Ishikawa (cell line): ENCODE results near the gene TMEM232.

Experiments used
- CEBPB ChIP-seq: IDR thresholded peaks from 2 replicates; pipeline ENCODE4 v1.6.1; 2012
- CREB1 ChIP-seq: IDR thresholded peaks from 2 replicates; pipeline ENCODE4 v1.6.1; 2012; ENCODE audit warnings: low read depth
- EGR1 ChIP-seq: IDR thresholded peaks from 2 replicates; pipeline ENCODE4 v1.6.1; 2012
- EP300 ChIP-seq: IDR thresholded peaks from 2 replicates; pipeline ENCODE4 v1.6.1; 2012; ENCODE audit warnings: borderline replicate concordance
- FOXM1 ChIP-seq: IDR thresholded peaks from 2 replicates; pipeline ENCODE4 v1.6.1; 2012; ENCODE audit warnings: low read depth, borderline replicate concordance
- NFIC ChIP-seq: IDR thresholded peaks from 2 replicates; pipeline ENCODE4 v1.6.1; 2012
- RAD21 ChIP-seq: IDR thresholded peaks from 2 replicates; pipeline ENCODE4 v1.6.1; 2012; ENCODE audit warnings: low read depth
- TAF1 ChIP-seq: IDR thresholded peaks from 2 replicates; pipeline ENCODE4 v1.6.1; 2012; ENCODE audit warnings: low read depth, mild to moderate bottlenecking
- TCF12 ChIP-seq: IDR thresholded peaks from 2 replicates; pipeline ENCODE4 v1.6.1; 2012; ENCODE audit warnings: low read depth
- TEAD4 ChIP-seq: IDR thresholded peaks from 2 replicates; pipeline ENCODE4 v1.6.1; 2012
- YY1 ChIP-seq: IDR thresholded peaks from 2 replicates; pipeline ENCODE4 v1.6.1; 2012; ENCODE audit warnings: low read depth
- ZBTB7A ChIP-seq: IDR thresholded peaks from 2 replicates; pipeline ENCODE4 v1.6.1; 2012; ENCODE audit warnings: low read depth
- TF ChIP-seq, protein P1 (sequence below): IDR thresholded peaks from 2 replicates; pipeline ENCODE4 v1.6.1; 2012
- TF ChIP-seq, protein P2 (sequence below): IDR thresholded peaks from 2 replicates; pipeline ENCODE4 v1.6.1; 2012
- TF ChIP-seq, protein P3 (sequence below): IDR thresholded peaks from 2 replicates; pipeline ENCODE4 v1.6.1; 2012; ENCODE audit warnings: low read depth, mild to moderate bottlenecking

Gene TMEM232

DNA sequence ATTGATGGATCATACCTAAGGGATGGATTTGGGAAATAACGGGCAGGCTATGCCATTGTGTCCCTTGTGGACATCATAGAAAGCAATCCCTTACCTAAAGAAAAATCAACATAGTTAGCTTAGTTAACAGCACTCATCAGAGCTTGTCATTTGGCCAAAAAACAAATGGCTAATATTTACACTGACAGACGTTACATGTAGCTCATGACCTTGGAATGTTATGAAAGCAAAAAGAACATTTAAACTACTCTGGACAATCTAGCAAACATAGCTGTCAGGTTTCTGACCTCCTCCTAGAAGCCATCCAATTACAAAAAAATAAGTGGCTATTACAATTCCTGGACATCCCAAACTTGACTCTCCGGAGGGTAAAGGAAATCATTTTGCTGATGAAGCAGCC lies 23.8 kb downstream of the TMEM232 start:
- TF ChIP-seq, protein P1, sequence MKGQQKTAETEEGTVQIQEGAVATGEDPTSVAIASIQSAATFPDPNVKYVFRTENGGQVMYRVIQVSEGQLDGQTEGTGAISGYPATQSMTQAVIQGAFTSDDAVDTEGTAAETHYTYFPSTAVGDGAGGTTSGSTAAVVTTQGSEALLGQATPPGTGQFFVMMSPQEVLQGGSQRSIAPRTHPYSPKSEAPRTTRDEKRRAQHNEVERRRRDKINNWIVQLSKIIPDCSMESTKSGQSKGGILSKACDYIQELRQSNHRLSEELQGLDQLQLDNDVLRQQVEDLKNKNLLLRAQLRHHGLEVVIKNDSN = no peak
- TF ChIP-seq YY1 (no peak), TCF12 (no peak), TAF1 (no peak), NFIC (no peak), CEBPB (no peak), EGR1 (no peak), TEAD4 (no peak), EP300 (no peak), FOXM1 (no peak), CREB1 (no peak), RAD21 (no peak), ZBTB7A (no peak)
- TF ChIP-seq, protein P2, sequence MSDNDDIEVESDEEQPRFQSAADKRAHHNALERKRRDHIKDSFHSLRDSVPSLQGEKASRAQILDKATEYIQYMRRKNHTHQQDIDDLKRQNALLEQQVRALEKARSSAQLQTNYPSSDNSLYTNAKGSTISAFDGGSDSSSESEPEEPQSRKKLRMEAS = no peak
- TF ChIP-seq, protein P3, sequence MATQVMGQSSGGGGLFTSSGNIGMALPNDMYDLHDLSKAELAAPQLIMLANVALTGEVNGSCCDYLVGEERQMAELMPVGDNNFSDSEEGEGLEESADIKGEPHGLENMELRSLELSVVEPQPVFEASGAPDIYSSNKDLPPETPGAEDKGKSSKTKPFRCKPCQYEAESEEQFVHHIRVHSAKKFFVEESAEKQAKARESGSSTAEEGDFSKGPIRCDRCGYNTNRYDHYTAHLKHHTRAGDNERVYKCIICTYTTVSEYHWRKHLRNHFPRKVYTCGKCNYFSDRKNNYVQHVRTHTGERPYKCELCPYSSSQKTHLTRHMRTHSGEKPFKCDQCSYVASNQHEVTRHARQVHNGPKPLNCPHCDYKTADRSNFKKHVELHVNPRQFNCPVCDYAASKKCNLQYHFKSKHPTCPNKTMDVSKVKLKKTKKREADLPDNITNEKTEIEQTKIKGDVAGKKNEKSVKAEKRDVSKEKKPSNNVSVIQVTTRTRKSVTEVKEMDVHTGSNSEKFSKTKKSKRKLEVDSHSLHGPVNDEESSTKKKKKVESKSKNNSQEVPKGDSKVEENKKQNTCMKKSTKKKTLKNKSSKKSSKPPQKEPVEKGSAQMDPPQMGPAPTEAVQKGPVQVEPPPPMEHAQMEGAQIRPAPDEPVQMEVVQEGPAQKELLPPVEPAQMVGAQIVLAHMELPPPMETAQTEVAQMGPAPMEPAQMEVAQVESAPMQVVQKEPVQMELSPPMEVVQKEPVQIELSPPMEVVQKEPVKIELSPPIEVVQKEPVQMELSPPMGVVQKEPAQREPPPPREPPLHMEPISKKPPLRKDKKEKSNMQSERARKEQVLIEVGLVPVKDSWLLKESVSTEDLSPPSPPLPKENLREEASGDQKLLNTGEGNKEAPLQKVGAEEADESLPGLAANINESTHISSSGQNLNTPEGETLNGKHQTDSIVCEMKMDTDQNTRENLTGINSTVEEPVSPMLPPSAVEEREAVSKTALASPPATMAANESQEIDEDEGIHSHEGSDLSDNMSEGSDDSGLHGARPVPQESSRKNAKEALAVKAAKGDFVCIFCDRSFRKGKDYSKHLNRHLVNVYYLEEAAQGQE = no peak

DNA sequence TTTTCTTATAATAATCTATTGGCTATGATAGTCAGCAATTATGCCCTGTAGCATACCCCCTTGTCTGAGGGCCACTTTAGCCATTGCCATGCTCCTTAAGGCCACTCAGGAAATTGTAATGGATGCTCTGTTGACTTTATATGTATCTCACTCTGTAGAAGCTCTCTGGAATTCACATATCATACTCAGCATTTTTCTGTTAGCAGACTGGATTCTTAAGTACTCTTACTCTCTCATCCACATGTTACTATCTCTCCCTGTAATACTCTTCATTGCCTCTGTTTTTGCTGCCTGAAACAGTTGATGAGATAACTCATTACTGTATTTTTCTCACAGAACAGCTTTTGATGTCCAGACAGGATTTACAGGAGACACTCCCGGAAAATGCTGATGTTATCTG lies 24.2 kb downstream of the TMEM232 start:
- TF ChIP-seq TCF12 = no peak
- no peak for TF ChIP-seq CREB1
- no peak for TF ChIP-seq TEAD4
- TF ChIP-seq YY1 = no peak
- no peak for TF ChIP-seq TAF1
- TF ChIP-seq, protein P2 = no peak
- TF ChIP-seq CEBPB = no peak
- no peak for TF ChIP-seq RAD21
- TF ChIP-seq EP300 = no peak
- no peak for TF ChIP-seq NFIC
- TF ChIP-seq, protein P1 = no peak
- TF ChIP-seq EGR1 = no peak

DNA sequence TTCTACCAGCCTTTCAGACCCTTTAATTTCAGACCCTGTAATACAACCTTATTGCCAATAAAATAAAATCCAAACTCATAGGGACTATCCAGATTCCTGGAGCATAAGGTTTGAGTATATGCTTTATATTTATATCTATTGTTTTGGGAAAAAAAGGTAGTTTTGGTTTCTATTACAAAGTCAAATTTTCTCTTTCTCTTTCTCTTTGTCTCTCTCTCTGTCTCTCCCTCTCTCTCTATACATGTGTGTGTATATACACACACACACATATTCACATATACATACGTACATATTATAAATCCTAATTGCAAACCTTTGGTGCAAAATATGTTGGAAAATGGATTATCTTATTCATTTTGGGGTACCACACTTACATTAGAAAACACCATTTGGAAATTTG lies 39.0 kb downstream of the TMEM232 start:
- TF ChIP-seq TCF12 (no peak), TAF1 (no peak), YY1 (no peak), EP300 (no peak), RAD21 (no peak), EGR1 (no peak), CREB1 (no peak)
- TF ChIP-seq, protein P1 = no peak

DNA sequence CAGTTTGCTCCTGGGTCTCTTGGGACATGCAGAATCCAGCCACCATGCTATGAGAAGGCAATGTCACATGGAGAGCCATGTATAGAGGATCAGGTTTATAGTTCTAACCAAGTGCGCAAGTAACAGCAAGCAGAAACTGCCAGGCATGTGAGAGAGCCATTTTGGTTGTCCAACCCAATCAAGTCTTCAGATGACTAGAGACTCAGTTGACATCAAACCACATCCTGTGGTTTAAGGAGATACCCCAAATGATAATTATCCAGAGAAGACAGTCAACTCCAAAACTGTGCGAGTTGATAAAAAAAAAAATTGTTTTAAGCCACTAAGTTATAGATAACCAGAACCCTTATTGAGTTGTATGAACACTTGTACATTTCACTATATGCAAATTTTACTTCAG lies 40.2 kb downstream of the TMEM232 start:
- TF ChIP-seq, protein P1 = no peak
- TF ChIP-seq, protein P3 = no peak
- TF ChIP-seq TCF12 (no peak), EGR1 (no peak), RAD21 (no peak), YY1 (no peak), TEAD4 (no peak), CREB1 (no peak), FOXM1 (no peak), EP300 (no peak), CEBPB (no peak), TAF1 (no peak), ZBTB7A (no peak), NFIC (no peak)
- TF ChIP-seq, protein P2 = no peak

DNA sequence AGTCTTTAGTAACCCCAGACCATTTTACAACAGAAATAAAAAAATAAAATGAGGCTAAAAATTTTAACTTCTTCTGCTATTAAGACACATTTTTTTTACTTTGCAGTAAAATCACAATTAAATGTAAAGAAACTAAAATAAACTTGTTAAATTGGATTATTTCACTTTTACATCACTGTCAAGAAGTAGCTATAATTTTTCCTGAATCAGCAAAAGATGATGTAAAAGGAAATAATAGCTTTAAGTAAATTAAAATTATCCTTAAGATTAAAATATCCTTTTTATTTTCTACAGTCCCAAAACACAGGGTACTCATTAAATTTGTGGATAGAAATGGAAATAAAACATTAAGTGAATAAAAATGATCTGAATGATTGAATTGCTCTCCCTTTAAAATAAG lies 44.5 kb downstream of the TMEM232 start:
- no peak for TF ChIP-seq CREB1
- TF ChIP-seq TCF12 = no peak
- TF ChIP-seq FOXM1 = no peak
- no peak for TF ChIP-seq YY1
- no peak for TF ChIP-seq ZBTB7A
- TF ChIP-seq RAD21 = no peak
- TF ChIP-seq, protein P2 = no peak
- TF ChIP-seq, protein P3 = no peak
